HepG2 (cell line): ENCODE results near the gene DUT. TPM values are rescaled to one million over a fixed set of nuclear protein-coding genes. Genes with fewer than 3 reads are reported as not detected.

ENCODE experiments used
- BORCS8-MEF2B ChIP-seq: sonication (generic); formaldehyde crosslinking; IDR thresholded peaks from 2 replicates; pipeline ENCODE4 v1.8.0; 2022; ENCODE audit warnings: mild to moderate bottlenecking, missing genetic modification reagents
- CCAR2 ChIP-seq: fragments of 200-400 bp; formaldehyde crosslinking; optimal IDR thresholded peaks from 2 replicates; pipeline ENCODE3; 2018; ENCODE audit warnings: low read depth, mild to moderate bottlenecking, low read length, moderate library complexity
- FOXC1 ChIP-seq: sonication (generic); formaldehyde crosslinking; IDR thresholded peaks from 2 replicates; pipeline ENCODE4 v1.8.0; 2022; ENCODE audit warnings: mild to moderate bottlenecking, missing genetic modification reagents, borderline replicate concordance
- GRHL1 ChIP-seq: sonication (generic); formaldehyde crosslinking; conservative IDR thresholded peaks from 2 replicates; pipeline ENCODE4 v1.8.0; 2022; ENCODE audit warnings: missing genetic modification reagents
- HMG20A ChIP-seq: IDR thresholded peaks from 2 replicates; pipeline ENCODE4 v1.6.1; 2016; ENCODE audit warnings: borderline replicate concordance
- MXI1 ChIP-seq: IDR thresholded peaks from 3 replicates; pipeline ENCODE4 v1.6.1; 2012; ENCODE audit warnings: low read depth, low read length, inconsistent platforms, borderline replicate concordance
- MYPOP ChIP-seq: sonication (generic); formaldehyde crosslinking; IDR thresholded peaks from 2 replicates; pipeline ENCODE4 v1.8.1; 2023; ENCODE audit warnings: mild to moderate bottlenecking, moderate library complexity, missing genetic modification reagents
- REST ChIP-seq, 2 experiments: IDR thresholded peaks; 2 replicates each; pipeline ENCODE4 v1.6.1; 2011 to 2012; ENCODE audit warnings: low read length in 2 of 2, borderline replicate concordance in 1 of 2, low read depth in 1 of 2, mild to moderate bottlenecking in 1 of 2, moderate library complexity in 1 of 2
- TEAD3 ChIP-seq: optimal IDR thresholded peaks from 2 replicates; pipeline ENCODE3; 2016; ENCODE audit warnings: borderline replicate concordance
- TRIM22 ChIP-seq: fragments of 450-650 bp; IDR thresholded peaks from 2 replicates; pipeline ENCODE4 v1.6.1; 2017
- ZFP91 ChIP-seq: sonication (generic); formaldehyde crosslinking; IDR thresholded peaks from 2 replicates; pipeline ENCODE4 v1.9.0; 2022; ENCODE audit warnings: missing genetic modification reagents, mild to moderate bottlenecking, borderline replicate concordance
- ZNF44 ChIP-seq: sonication (generic); formaldehyde crosslinking; IDR thresholded peaks from 2 replicates; pipeline ENCODE4 v1.5.1; 2020; ENCODE audit warnings: mild to moderate bottlenecking, missing genetic modification reagents
- ZNF549 ChIP-seq: sonication (generic); formaldehyde crosslinking; IDR thresholded peaks from 2 replicates; pipeline ENCODE4 v1.5.0; 2020; ENCODE audit warnings: missing genetic modification reagents
- ZNF598 ChIP-seq: sonication (generic); formaldehyde crosslinking; IDR thresholded peaks from 2 replicates; pipeline ENCODE4 v1.5.1; 2020; ENCODE audit warnings: mild to moderate bottlenecking, missing genetic modification reagents, borderline replicate concordance
- ZNF616 ChIP-seq: sonication (generic); formaldehyde crosslinking; IDR thresholded peaks from 2 replicates; pipeline ENCODE4 v1.5.0; 2020; ENCODE audit warnings: low read depth, mild to moderate bottlenecking, missing genetic modification reagents
- ZNF75D ChIP-seq: sonication (generic); formaldehyde crosslinking; IDR thresholded peaks from 2 replicates; pipeline ENCODE4 v1.8.1; 2023; ENCODE audit warnings: missing genetic modification reagents, mild to moderate bottlenecking, borderline replicate concordance
- ZNF775 ChIP-seq: sonication (generic); formaldehyde crosslinking; IDR thresholded peaks from 2 replicates; pipeline ENCODE4 v1.4.0; 2020; ENCODE audit warnings: missing genetic modification reagents, mild to moderate bottlenecking, moderate library complexity, borderline replicate concordance
- ZNF816 ChIP-seq: sonication (generic); formaldehyde crosslinking; IDR thresholded peaks from 2 replicates; pipeline ENCODE4 v1.8.0; 2022; ENCODE audit warnings: missing genetic modification reagents, mild to moderate bottlenecking, borderline replicate concordance
- polyA plus RNA-seq, 8 experiments: library from polyadenylated mRNA; depleted of rRNA in 3 of 8; stranded (reverse) in 7 of 8; unstranded in 1 of 8; fragments of >200 nt; fragmentation: Illumina TruSeq in 4 of 8; extraction: Trizol in 4 of 8; gene quantifications; 2 replicates each; pipeline versions ENCODE4 v1.2.1 to v1.2.3, GENCODE V29; 2011 to 2016; ENCODE audit warnings: low read depth in 4 of 8, missing spikeins in 1 of 8, mixed read lengths in 1 of 8; ENCODE audit not compliant: insufficient read depth in 1 of 8
- total RNA-seq, 5 experiments: library from RNA; depleted of rRNA; stranded (reverse); fragments of >200 nt; fragmentation: Illumina TruSeq; extraction: Trizol; gene quantifications; 2 replicates each; pipeline ENCODE4 v1.2.3, GENCODE V29; 2016; ENCODE audit warnings: low read depth in 1 of 5

Gene DUT
- total and polyA plus RNA-seq, 2 of the 13 experiments (the other 11 are each of a cell fraction or from before 2014, with no cell fraction given): 36.7 to 131 TPM

- TF ChIP-seq GRHL1 (CRISPR knock-in tag) (no peak), ZNF816 (no peak), MYPOP (peak; percentile 89), ZNF549 (CRISPR knock-in tag) (no peak), CCAR2 (no peak), ZNF44 (CRISPR knock-in tag) (peak; percentile 79; the same call in 1 of the 2 replicates), ZFP91 (CRISPR knock-in tag) (peak; percentile 79), REST (IDR thresholded peaks at IDR 0.05; ENCODE audit: borderline replicate concordance in 1 of 2, low read depth in 1 of 2, low read length in 2 of 2) (peak; percentile 71 to 91), TEAD3 (CRISPR knock-in tag) (no peak), ZNF775 (CRISPR knock-in tag) (no peak), FOXC1 (CRISPR knock-in tag) (no peak; the same call in 1 of the 2 replicates), ZNF598 (CRISPR knock-in tag) (no peak; the same call in 1 of the 2 replicates), TRIM22 (no peak), HMG20A (no peak), ZNF75D (no peak), ZNF616 (CRISPR knock-in tag) (no peak), BORCS8-MEF2B (CRISPR knock-in tag) (peak; percentile 59; the same call in 1 of the 2 replicates), MXI1 (peak; percentile 43; the same call in 1 of the 3 replicates)
Observed at GRCh38 chr15:48330855-48331795, at the start of gene DUT (continued).
